Adrenal gland (tissue), 5 donors: ENCODE measurements around the gene LXN.

Experiments
- CTCF ChIP-seq, 6 experiments: fragments of 450-650 bp in 4 of 6; fragments of 200-600 bp in 2 of 6; sonication (generic) in 1 of 6; IDR thresholded peaks; 1 replicate in 5 of 6; 2 replicates in 1 of 6; pipeline versions ENCODE4 v1.5.1 to v1.8.0; 2016 to 2021; ENCODE audit warnings: antibody characterized with exemption in 6 of 6, mild to moderate bottlenecking in 2 of 6, moderate library complexity in 1 of 6
- POLR2A ChIP-seq, 2 donors: fragments of 450-650 bp; IDR thresholded peaks; one replicate each; pipeline ENCODE4 v1.6.1; 2017; ENCODE audit warnings: antibody characterized with exemption in 2 of 2, mild to moderate bottlenecking in 2 of 2, moderate library complexity in 1 of 2
- donor health status: DM: no; HTN: no; CAD: no.

DNA sequence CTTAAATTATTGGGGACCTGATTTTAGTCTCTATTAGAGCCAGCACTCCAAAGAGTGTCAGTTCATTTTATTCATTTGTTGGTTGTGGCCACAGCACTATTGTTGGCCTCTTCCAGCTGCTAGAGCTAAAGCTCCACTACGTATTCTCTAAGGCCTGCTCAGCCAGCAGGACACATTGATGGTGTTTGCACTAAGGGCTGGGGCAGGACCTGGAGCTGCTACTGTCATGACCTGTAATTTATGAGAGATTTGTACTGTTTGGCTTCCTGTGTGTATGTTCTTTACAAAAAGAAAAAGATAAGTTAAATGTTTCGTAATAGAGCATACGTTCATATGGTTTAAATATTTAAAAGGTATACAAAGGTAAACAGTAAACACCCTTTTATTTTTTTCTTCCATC lies 20.0 kb downstream of the LXN start:
- TF ChIP-seq CTCF (IDR thresholded peaks at IDR 0.05) (no peak), POLR2A (IDR thresholded peaks at IDR 0.05) (no peak)
